NCI-H128 (cell line): ENCODE measurements around the gene PDE2A.
A peak's percentile ranks its signal among the peaks of the same experiment; 100 is the strongest.

Source experiments
- DNase-seq: peaks from one replicate; lab custom pipeline; 2025; ENCODE audit not compliant: unreplicated experiment; lab: John Stamatoyannopoulos, UW

The PDE2A gene

GRCh38 chr11:72661486-72661885 is 12.7 kb downstream of the PDE2A start:
- DNase-seq: no peak

GRCh38 chr11:72658989-72659640 is 15.1 kb downstream of the PDE2A start:
- DNase-seq: no peak

DNA sequence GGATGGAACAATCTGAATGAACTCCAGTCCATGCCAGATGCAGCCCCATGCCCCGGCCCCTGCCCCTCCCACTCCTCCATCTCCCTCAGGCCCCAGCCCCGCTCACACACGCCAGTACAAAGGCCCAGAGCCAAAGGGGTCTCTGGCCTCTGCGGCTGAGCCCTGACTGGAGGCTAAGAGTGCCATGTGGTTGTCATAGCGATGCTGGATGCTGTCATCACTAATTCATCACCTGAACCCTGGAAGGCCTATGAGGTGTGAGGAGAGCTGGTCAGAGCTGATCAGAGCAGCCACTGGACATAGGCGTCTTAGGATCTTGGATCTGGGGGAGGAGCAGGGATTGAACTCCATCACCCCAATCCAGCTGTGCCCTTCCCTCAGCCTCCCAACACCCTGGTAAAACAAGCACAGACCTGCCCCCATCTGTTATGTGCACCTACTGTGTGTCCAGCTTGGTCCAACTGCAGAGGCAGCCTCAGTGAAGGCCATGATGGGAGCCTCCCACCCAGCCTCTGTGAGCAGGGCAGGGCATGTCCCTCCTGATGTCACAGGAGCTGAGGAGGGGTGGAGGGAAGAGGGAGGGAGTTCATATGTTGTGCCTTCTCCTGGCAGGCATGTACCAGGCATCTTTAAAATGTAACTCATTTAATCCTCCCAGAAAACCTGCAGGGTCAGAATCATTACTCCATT is 16.7 kb downstream of the PDE2A start:
- DNase-seq: no peak

DNA sequence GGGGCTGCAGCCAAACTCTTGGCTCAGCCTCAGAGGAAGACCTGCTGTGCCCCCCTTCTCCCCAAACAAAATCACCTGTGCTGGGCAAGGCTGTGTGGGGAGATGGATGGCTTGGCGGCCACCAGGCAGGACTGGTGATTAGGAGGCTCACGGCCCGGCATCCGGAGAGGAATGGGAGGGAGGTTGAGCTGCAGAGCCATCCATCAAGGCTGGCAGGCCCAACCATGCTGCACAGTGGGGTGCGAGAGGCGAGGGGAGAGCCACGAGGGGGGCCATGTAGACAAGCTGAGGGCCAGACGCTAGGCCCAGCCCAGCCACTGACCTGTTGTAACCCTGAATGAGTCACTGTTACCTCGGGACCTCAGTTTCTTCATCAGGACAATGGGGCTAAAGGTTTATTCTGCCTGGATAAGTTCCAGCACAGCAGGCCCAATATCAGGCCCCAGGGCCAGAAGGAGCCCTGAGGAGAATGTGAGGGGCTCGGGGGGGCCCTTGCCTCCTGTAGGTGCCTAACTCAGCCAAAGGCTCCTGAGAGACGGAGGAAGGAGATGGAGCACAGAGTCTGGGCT is 18.2 kb downstream of the PDE2A start:
- no peak for DNase-seq

DNA sequence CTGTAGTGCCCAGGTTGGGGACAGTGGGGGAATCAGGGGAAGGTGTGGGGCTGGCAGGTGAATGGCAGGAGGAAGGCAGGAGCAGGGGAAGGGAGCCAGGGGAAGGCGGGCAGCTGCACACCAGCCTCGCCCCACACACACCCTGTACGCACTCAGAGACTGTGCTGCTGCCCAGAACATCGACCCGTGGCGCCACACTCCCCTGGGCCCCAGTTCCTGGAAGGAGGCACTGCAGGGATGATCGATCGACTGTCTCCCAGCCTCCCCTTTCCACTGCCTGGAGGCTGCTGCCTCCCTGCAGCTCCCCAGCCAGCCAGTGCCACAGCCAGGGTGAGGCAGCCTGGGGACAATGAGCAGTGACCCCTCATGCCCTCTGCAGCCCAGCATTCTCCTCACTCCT is 19.2 kb downstream of the PDE2A start:
- no peak for DNase-seq

DNA sequence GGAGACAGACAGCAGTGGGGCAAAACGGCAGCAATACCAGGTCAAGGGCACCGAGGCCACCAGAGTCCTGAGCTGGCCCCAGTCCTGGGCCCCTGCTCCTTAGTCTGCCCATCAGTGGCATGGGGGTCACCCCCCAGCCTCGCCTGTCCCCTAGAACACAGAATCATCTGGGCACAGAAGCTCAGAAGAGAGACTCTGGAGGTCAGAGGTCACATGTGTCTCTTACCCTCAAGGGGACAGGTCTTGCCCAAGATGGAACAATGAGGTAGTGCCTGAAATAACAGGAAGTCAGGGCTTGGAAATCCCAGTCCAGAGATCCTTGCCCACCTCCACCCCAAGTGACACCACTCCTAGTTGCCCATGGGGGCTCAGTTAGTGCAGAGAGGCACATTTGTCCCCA is 20.6 kb downstream of the PDE2A start:
- DNase-seq: no peak

DNA sequence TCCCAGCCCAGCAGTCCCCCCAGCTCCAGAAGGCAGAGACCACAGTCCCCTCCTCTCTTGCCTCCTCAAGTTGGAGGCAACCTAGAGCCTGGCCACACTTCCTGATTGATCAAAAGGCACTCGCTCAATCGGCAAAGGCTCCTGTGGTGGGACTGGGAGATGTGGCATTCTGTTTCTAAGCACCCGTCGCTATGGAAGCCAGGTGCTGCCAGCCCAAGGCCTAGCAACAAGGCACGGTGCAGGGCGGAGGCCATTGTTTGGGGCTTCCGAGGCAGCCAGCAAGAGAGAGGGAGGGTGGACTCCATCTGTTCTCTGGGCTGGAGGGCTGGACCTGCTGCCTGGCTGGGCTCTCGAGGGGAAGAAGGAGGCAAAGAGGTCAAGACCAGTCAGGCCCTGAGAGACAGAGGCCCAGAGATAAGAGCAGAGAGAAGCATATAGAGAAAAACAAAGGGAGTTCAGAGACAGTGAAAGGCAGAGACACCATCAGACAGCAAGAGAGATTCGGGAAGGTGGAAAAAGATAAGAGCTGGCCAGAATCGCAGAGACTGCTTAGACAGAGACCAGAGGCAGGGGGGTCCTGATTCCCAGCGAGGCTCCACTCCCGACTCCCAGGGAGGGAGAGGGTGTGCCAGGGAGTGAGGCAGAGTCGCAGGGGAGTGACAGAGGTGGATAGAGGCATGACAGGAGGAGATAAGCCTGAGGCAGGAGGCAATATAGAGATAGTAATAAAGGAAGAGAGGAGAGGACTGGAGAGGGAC is 21.2 kb downstream of the PDE2A start:
- DNase-seq: peak; percentile 59

- no peak for DNase-seq
Measured at GRCh38 chr11:72652133-72652532, 22.1 kb downstream of the PDE2A start.

- no peak for DNase-seq
Measured at GRCh38 chr11:72649215-72649976, 24.8 kb downstream of the PDE2A start.

- no peak for DNase-seq
Measured at GRCh38 chr11:72648384-72649136, 25.7 kb downstream of the PDE2A start.

- no peak for DNase-seq
Measured at GRCh38 chr11:72647882-72648281, 26.3 kb downstream of the PDE2A start.

DNA sequence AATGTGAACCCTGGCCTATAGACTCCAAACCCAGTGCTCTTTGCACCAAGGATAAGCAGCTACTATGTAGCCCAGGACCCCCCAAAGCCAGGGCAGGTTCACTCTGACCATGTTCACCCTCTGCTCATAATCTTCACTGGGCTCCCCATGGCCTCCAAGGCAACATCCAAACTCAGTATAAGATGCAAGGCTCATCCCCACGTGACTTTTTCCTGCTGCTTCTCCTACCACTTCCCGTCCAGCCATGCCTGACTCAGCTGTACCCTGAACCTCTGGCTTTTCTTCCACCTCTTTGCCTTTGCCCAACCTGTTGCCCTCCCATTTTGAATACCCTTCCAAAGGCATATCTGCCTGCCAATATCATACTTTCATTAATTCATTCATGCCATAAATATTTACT is 27.8 kb downstream of the PDE2A start:
- no peak for DNase-seq

DNA sequence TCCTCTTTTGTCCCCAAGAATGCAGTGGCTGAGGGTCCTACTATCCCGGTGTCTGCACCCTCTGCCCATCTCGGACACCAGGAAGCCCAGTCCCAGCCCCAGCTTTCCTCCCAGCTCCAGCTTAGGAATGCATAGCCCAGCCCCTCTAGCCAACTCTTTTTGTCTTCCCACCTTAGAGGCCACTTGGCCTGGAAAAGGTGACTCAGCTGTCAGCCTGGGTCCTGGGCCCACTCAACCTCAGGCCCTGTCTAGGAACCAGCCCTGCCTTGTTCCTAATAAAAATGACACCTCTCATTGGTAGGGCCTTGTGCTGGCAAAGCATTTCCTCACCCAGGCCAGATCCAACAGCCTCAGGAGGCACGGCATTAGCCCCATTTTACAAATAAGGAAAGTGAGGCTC is 28.2 kb downstream of the PDE2A start:
- DNase-seq: no peak

DNA sequence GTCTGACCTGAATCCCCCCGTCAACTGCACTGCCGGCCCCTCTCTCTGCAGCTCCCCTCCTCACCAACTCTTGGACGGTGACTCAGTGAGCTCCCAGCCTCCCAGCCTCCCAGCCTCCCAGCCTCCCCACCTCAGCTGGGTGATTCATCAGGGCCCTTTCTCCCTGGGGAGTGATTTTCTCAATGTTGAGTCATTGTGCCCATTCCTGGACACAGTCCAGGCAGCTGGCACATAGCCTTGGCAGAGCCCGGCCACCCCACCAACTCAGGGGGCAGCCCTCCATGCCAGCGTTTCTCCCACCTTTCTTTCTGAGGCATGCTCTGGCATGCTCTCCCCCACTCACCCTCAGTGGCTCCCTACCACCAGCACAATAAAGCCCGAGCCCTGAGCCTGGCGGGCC is 30.7 kb downstream of the PDE2A start:
- no peak for DNase-seq

GRCh38 chr11:72642884-72643522 is 31.2 kb downstream of the PDE2A start:
- no peak for DNase-seq

DNA sequence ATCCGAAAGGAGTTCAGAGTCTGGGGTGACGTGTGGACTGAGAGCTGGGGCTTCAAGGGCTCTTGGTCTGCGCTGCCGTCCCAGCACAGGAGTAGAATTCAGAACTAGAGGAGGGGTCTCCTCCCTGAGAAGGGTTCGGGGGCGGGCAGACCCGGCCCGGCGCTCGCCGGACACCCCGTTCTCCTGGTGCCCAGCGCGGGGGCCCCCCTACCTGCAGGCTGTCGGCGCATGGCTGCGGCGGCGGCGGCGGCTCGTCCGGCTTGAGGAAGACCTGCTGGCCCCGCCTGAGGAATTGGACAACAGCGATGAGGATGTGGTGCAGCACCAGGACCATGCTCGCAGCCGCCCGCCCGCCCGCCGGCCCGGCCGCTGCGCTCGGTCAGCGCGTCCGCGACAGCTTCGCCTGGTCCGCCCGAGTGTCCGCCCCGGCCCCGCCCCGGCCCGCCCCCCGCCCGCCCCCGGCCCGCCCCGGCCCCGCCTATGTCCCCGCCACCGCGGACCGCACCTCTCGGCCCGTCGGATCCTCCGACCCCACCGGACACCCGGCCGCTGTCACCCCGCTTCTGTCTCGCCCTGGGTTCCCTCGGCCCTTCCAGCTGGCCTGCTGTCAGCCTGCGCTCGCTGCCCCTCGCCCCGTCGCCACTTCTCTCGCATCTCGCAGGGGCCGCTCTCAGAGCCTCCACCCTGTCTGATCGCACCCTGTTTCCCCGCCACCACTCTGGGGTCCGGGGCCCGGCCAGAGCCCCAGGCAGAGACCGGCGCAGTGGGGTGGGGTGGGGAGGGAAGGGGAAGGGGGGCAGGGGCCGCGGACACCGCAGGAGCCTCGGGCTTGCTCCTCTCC is 32.0 kb downstream of the PDE2A start:
- DNase-seq: no peak

DNA sequence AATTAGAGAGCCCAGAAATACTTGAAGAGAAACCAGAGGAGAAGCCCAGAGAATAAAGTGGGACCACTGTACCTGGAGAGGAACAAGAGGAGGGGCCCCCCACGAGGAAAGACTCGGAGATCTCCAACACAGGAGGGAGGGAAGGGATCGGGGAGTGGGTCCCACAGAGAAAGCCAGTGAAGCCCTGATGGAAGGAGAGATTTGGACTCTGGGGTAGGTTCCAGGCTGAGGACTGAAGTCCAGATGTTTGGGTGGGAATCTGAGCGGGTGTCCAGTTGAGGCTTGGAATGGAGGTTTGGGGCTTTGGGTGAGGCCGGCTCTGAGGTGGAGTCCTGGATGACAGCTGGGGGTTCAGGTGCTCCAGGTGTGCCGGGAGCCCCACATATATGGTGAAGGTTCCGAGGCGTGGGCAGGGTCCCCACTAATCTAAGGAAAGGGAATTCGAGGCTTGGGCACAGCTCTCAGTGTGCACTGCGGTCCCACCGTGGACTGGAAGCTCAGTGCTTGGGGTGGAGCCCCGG is 32.6 kb downstream of the PDE2A start:
- no peak for DNase-seq

GRCh38 chr11:72639502-72640375 is 34.5 kb downstream of the PDE2A start:
- DNase-seq: no peak
